Activated CD8-positive, alpha-beta memory T cell treated with anti-CD3 and anti-CD28 coated beads for 36 hours (primary cell): ENCODE measurements around the gene KANK2. TPM values are rescaled to one million over a fixed set of nuclear protein-coding genes. Genes with fewer than 3 reads are reported as not detected.
"Not testable (repeated sequence)": the region's sequence is repeated elsewhere in the genome, so short reads cannot be mapped to it uniquely, and the experiment has no call there.

Experiments
- CTCF ChIA-PET: fragments of 350-600 bp; sonication (Branson Sonifier 250); formaldehyde crosslinking; loops from one replicate; lab custom pipeline; 2021; ENCODE audit warnings: antibody characterized with exemption; lab: Charles Lee
- POLR2A ChIA-PET: fragments of 350-600 bp; sonication (Branson Sonifier 250); formaldehyde crosslinking; loops from one replicate; lab custom pipeline; 2021; ENCODE audit warnings: antibody characterized with exemption; lab: Charles Lee
- total RNA-seq, 2 experiments: library from RNA; stranded (reverse); gene quantifications; one replicate each; pipeline ENCODE4 v1.2.3, GENCODE V29; 2021

Gene KANK2
- total RNA-seq, 2 experiments from 2014 or later, result 1.5 to 3.2 TPM

GRCh38 chr19:11159598-11160439 lies 37.5 kb downstream of the KANK2 start:
- POLR2A ChIA-PET, result no interaction called here
- CTCF ChIA-PET, result no interaction called here

GRCh38 chr19:11155373-11156120 lies 41.8 kb downstream of the KANK2 start, which contains the start of gene SPC24:
Gene SPC24 (minus strand): TSS chr19:11155782. CDS start chr19:11155776, 6 bp downstream.
- ChIA-PET CTCF (interaction anchor here (0.5 to 1.8 kb wide), 3 partner anchors 19 to 831 kb away, joined by 3 to 4 read pairs (median 3); no protein-coding TSS in a partner anchor), POLR2A (interaction anchor here (0.5 to 1.0 kb wide), 3 partner anchors 9 to 404 kb away, joined by 3 to 4 read pairs (median 4); no protein-coding TSS in a partner anchor)

GRCh38 chr19:11154683-11155047 lies 42.7 kb downstream of the KANK2 start:
- POLR2A ChIA-PET, result interaction anchor here (0.5 to 0.6 kb wide), 2 partner anchors 8 to 68 kb away, joined by 3 to 4 read pairs; no protein-coding TSS in a partner anchor
- CTCF ChIA-PET, result interaction anchor here (0.6 to 1.8 kb wide), 2 partner anchors 18 to 674 kb away, joined by 3 to 4 read pairs; no protein-coding TSS in a partner anchor

DNA sequence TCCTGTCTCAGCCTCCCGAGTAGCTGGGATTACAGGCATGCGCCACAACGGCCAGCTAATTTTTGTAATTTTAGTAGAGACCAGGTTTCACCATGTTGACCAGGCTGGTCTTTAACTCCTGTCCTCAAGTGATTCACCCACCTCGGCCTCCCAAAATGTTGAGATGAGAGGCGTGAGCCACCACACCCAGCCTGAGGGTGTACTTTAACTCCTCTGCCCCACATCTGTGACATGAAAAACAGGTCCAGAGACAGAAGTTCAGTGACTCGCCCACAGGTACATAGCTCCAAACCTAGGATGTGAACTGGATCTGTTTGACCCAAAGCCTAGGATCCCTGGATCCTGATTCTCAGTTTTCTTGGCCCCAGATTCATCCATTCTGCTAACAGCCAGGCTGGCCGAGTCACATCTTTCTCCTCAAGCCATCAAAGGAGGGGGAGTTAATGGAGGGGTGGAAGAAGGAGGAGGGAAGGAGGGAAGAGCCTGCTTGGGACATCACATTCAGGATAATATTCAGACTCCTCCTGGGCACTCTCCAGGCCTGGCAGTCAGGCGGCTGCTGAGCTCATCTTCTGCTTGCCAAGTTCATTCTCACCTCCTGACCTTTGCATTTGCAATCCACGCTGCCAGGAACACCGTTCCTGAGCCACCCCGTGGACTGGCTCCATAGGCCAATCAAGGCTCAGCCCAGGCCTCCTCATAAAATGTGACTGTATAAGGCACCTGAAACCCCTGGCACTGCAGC lies 44.9 kb downstream of the KANK2 start:
- POLR2A ChIA-PET, result no interaction called here
- CTCF ChIA-PET, result interaction anchor here (0.6 kb wide), 1 partner anchor 193 kb away, joined by 4 read pairs; no protein-coding TSS in a partner anchor

DNA sequence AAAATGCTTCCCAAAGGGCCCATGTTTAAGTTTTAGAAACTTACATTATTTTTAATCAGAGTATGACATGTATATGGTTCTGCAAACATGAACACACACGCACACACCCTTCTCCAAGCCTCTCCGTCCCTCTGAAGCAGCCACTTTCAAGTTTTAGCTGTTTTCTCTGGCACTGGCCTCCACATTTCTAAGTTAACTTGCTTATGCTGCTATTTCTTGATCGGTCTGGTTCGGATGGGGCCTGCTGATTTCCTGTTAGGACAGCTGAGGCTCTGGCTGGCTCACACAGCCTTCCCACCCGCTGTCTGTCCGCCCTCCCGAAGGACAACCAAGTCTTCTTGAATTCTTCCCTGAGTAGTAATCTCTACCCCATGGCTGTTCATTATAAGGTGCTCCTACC lies 46.2 kb downstream of the KANK2 start:
- ChIA-PET POLR2A (interaction anchor here (0.5 kb wide), 1 partner anchor 93 kb away, joined by 3 read pairs; no protein-coding TSS in a partner anchor), CTCF (no interaction called here)

GRCh38 chr19:11148001-11148400 lies 49.3 kb downstream of the KANK2 start:
- POLR2A ChIA-PET, result interaction anchor here (0.6 to 1.1 kb wide), 3 partner anchors 41 to 227 kb away, joined by 3 to 5 read pairs (median 4); no protein-coding TSS in a partner anchor
- CTCF ChIA-PET, result interaction anchor here (0.7 kb wide), 1 partner anchor 8 kb away, joined by 4 read pairs; no protein-coding TSS in a partner anchor

- ChIA-PET POLR2A (no interaction called here), CTCF (no interaction called here)
Measured at GRCh38 chr19:11145536-11145924, 51.8 kb downstream of the KANK2 start.

- POLR2A ChIA-PET, result no interaction called here
- CTCF ChIA-PET, result interaction anchor here (1.4 kb wide), 1 partner anchor 13 kb away, joined by 4 read pairs; no protein-coding TSS in a partner anchor
Measured at GRCh38 chr19:11142528-11143171, 54.7 kb downstream of the KANK2 start.

DNA sequence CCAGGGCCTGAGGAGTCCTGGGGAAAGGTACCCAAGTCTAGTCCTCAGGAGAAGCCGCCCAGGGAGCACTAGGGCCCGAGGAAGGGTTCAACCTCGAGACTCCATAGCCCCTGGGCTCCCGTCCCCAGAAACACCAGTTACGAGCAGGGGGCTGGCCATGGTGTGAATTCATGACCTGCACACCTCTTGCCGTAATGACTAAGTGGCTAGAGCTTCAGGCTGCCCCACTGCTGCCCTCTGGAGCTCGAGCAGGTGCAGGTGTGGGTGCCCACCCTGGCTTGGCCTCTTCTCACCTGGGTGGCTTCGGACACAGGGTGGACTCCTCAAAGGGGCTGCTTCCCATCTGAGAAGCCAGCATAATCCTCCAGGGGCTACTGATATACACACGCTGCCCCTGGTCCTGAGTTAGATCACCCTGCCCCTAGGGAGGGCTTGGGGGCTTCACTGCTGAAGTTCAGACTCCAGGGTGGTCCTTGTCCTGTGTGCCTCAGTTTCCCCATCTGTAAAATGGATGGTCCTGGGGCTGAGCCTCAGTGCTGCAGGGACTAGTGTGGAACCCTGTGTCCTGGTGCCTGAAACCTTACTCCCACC lies 55.3 kb downstream of the KANK2 start:
- ChIA-PET CTCF (no interaction called here), POLR2A (no interaction called here)

- ChIA-PET CTCF (interaction anchor here (0.7 kb wide), 2 partner anchors 22 to 316 kb away, joined by 5 read pairs; no protein-coding TSS in a partner anchor), POLR2A (no interaction called here)
Measured at GRCh38 chr19:11140896-11141295, 56.4 kb downstream of the KANK2 start.

DNA sequence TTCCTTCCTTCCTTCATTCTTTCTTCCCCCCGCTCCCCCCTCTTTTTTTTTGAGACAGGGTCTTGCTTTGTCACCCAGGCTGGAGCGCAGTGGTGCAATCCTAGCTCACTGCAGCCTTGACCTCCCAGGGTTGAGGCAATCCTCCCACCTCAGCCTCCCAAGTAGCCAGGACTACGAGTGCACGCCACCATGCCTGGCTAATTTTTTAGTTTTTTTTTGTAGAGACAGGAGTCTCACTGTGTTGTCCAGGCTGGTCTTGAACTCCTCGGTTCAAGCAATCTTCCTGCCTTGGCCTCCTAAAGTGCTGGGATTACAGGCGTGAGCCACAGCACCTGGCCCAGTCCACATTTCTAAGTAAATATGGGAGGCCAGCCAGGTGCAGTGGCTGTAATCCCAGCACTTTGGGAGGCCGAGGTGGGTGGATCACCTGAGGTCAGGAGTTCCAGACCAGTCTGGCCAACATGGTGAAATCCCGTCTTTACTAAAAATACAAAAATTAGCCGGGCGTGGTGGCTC lies 57.3 kb downstream of the KANK2 start:
- CTCF ChIA-PET, result interaction anchor here (0.7 to 2.3 kb wide), 2 partner anchors 20 to 129 kb away, joined by 3 to 4 read pairs; no protein-coding TSS in a partner anchor
- POLR2A ChIA-PET, result not testable (repeated sequence)

DNA sequence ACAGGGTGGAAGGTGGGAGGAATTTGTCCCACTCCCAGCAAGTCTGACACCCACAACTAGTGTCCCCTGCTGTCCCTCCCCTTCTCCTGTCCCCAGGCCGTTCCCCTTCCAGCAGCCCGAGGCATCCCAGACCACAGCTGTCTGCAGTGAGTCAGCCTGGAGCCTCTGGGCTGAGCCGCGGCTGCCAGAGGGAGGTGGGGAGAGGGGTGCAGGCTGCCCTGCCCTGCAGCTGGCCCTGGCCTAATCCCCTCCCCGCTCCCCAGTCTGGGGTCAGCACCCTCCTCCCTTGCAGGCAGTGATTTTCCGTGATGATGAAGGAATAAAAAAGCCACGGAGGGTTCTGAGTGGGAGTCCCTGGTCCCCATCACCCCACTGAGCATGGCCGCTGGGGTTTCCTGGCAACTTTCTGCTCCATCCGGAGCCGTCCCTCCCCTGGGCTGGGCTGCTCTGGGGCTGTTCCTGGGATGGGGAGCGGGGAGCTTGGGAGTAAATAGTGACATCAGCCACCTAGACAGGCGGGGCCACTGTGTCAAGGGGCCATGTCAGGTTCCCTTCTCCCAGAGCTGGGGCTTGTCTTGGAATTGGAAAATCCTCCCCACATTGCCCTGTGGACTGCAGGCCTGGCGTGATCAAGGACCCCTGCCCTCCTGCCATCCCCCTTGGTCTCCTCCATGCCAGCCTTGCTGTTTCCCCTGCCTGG lies 58.6 kb downstream of the KANK2 start:
- ChIA-PET CTCF (interaction anchor here (0.8 to 2.3 kb wide), 3 partner anchors 12 to 19 kb away, joined by 3 to 4 read pairs (median 4); no protein-coding TSS in a partner anchor), POLR2A (interaction anchor here (0.6 kb wide), 1 partner anchor 111 kb away, joined by 5 read pairs; no protein-coding TSS in a partner anchor)

- ChIA-PET POLR2A (interaction anchor here (0.6 kb wide), 1 partner anchor 112 kb away, joined by 5 read pairs; no protein-coding TSS in a partner anchor), CTCF (interaction anchor here (0.6 to 2.3 kb wide), 4 partner anchors 11 to 394 kb away, joined by 3 to 6 read pairs (median 4); partner anchors contain the start of gene SPC24)
Measured at GRCh38 chr19:11137542-11138384, 59.6 kb downstream of the KANK2 start.

- POLR2A ChIA-PET, result no interaction called here
- CTCF ChIA-PET, result interaction anchor here (0.6 to 1.8 kb wide), 3 partner anchors 10 to 56 kb away, joined by 3 to 6 read pairs (median 4); partner anchors contain the start of gene SPC24
Measured at GRCh38 chr19:11136400-11137101, 60.8 kb downstream of the KANK2 start.

- POLR2A ChIA-PET, result no interaction called here
Measured at GRCh38 chr19:11131471-11131870, 65.9 kb downstream of the KANK2 start.

More at GRCh38 chr19:11131471-11131870, 65.9 kb downstream of the KANK2 start:
- CTCF ChIA-PET, result interaction anchor here (0.6 kb wide), 1 partner anchor 38 kb away, joined by 4 read pairs; no protein-coding TSS in a partner anchor
